HCT116 (cell line): Measurements from ENCODE around the gene DUOXA1. TPM values are rescaled to one million over a fixed set of nuclear protein-coding genes. Genes with fewer than 3 reads are reported as not detected.

ENCODE experiments used
- ATAC-seq: fragments of 200-7000 bp; cut with Tn5 transposase; 2 replicates; pipeline ENCODE4 v1.9.1; 2020; ENCODE audit warnings: mild to moderate bottlenecking, moderate library complexity
- BruUV-seq: library from RNA; stranded (reverse); fragments of 400-500 nt; replicated peaks from 2 replicates; lab custom pipeline; 2021; lab: Mats Ljungman, UMichigan
- CTCF ChIA-PET: fragments of 300-600 bp; sonication (Branson Sonifier 250); formaldehyde crosslinking; loops from one replicate; lab custom pipeline; 2021; ENCODE audit warnings: antibody characterized with exemption; lab: Charles Lee
- POLR2A ChIA-PET: fragments of 300-600, 350-600 bp; sonication (Branson Sonifier 250); formaldehyde crosslinking; loops from one replicate; lab custom pipeline; 2021; ENCODE audit warnings: antibody characterized with exemption; lab: Charles Lee
- RAD21 ChIA-PET, 2 experiments: fragments of 300-600 bp; sonication (Branson Sonifier 250); formaldehyde crosslinking; loops; one replicate each; lab custom pipeline; 2023; ENCODE audit warnings: low total read pairs in 2 of 2; ENCODE audit not compliant: uncharacterized antibody in 2 of 2, unreplicated experiment in 2 of 2, low non-redundant PET in 1 of 2; lab: Charles Lee
- DNase-seq: peaks from one replicate; pipeline ENCODE4 v3.0.0-alpha.2; 2010; ENCODE audit warnings: low read depth, low spot score
- H2AFZ ChIP-seq: fragments of 200-600 bp; shearing (Covaris generic), sonication (generic); 2 replicates; pipeline ENCODE4 v1.6.1; 2017; ENCODE audit warnings: low read depth, mixed run types, mixed read lengths, antibody characterized with exemption, low read length; ENCODE audit not compliant: poor library complexity, severe bottlenecking
- H3K27ac ChIP-seq: 2 replicates; pipeline ENCODE4 v1.5.1; 2012; ENCODE audit warnings: low read depth, low read length
- H3K27me3 ChIP-seq: fragments of 200-600 bp; sonication (generic); 2 replicates; pipeline ENCODE4 v1.6.1; 2016; ENCODE audit warnings: mixed run types, low read length, mixed read lengths; ENCODE audit not compliant: insufficient read depth
- H3K36me3 ChIP-seq, 2 experiments: fragments of 200-500 bp in 1 of 2; fragments of 200-600 bp in 1 of 2; sonication (Bioruptor generic) in 1 of 2; sonication (generic) in 1 of 2; 2 replicates each; pipeline versions ENCODE4 v1.5.1 to v1.6.1; 2014 to 2016; ENCODE audit warnings: low read length in 2 of 2, inconsistent platforms in 1 of 2, mixed read lengths in 1 of 2, mixed run types in 1 of 2; ENCODE audit not compliant: insufficient read depth in 2 of 2, control insufficient read depth in 1 of 2
- H3K4me1 ChIP-seq, 2 experiments: fragments of 200-600 bp in 1 of 2; sonication (generic) in 1 of 2; 2 replicates each; pipeline versions ENCODE4 v1.5.1 to v1.6.1; 2012 to 2017; ENCODE audit warnings: low read length in 2 of 2, inconsistent platforms in 1 of 2, mild to moderate bottlenecking in 1 of 2, mixed read lengths in 1 of 2, mixed run types in 1 of 2, moderate library complexity in 1 of 2; ENCODE audit not compliant: insufficient read depth in 2 of 2, control insufficient read depth in 1 of 2
- H3K4me2 ChIP-seq: fragments of 200-600 bp; sonication (generic); 2 replicates; pipeline ENCODE4 v1.6.1; 2017; ENCODE audit warnings: mixed run types, low read length, mixed read lengths
- H3K4me3 ChIP-seq, 2 experiments: fragments of 200-600 bp in 1 of 2; sonication (generic) in 1 of 2; replicated peaks in 1 of 2; 2 replicates each; pipeline ENCODE4 v1.5.1; 2011 to 2016; ENCODE audit warnings: low read length in 2 of 2, control low read depth in 1 of 2, low read depth in 1 of 2, mild to moderate bottlenecking in 1 of 2, mixed read lengths in 1 of 2, mixed run types in 1 of 2
- H3K79me2 ChIP-seq: fragments of 200-600 bp; sonication (generic); 2 replicates; pipeline ENCODE4 v1.6.1; 2017; ENCODE audit warnings: mild to moderate bottlenecking, mixed run types, low read length, moderate library complexity, mixed read lengths; ENCODE audit not compliant: insufficient read depth
- H3K9ac ChIP-seq: fragments of 200-600 bp; sonication (generic); 2 replicates; pipeline ENCODE4 v1.6.1; 2016; ENCODE audit warnings: low read length, mixed read lengths
- H3K9me2 ChIP-seq: fragments of 200-600 bp; sonication (generic), shearing (Covaris generic); 2 replicates; pipeline ENCODE4 v1.6.1; 2017; ENCODE audit warnings: mixed run types, mild to moderate bottlenecking, moderate library complexity; ENCODE audit not compliant: insufficient read depth
- H3K9me3 ChIP-seq, 2 experiments: fragments of 200-500 bp in 1 of 2; fragments of 200-600 bp in 1 of 2; sonication (Bioruptor generic) in 1 of 2; sonication (generic) in 1 of 2; 2 replicates each; pipeline ENCODE4 v1.6.1; 2014 to 2017; ENCODE audit warnings: low read length in 2 of 2, mixed read lengths in 2 of 2, inconsistent platforms in 1 of 2, low read depth in 1 of 2, mild to moderate bottlenecking in 1 of 2, mixed run types in 1 of 2, moderate library complexity in 1 of 2; ENCODE audit not compliant: control insufficient read depth in 1 of 2, insufficient read depth in 1 of 2
- H4K20me1 ChIP-seq: fragments of 200-600 bp; sonication (generic), shearing (Covaris generic); 2 replicates; pipeline ENCODE4 v1.6.1; 2017; ENCODE audit warnings: mixed run types, mild to moderate bottlenecking, moderate library complexity; ENCODE audit not compliant: insufficient read depth
- ATF3 ChIP-seq: IDR thresholded peaks from 2 replicates; pipeline ENCODE4 v1.6.1; 2012
- CEBPB ChIP-seq: IDR thresholded peaks from 2 replicates; pipeline ENCODE4 v1.6.1; 2012; ENCODE audit warnings: low read depth
- FOSL1 ChIP-seq: IDR thresholded peaks from 2 replicates; pipeline ENCODE4 v1.6.1; 2012; ENCODE audit warnings: low read depth
- POLR2A ChIP-seq: IDR thresholded peaks from 2 replicates; pipeline ENCODE4 v1.7.0; 2011; ENCODE audit warnings: borderline replicate concordance; ENCODE audit not compliant: insufficient read depth, insufficient read length; ENCODE audit errors: extremely low read depth
- POLR2AphosphoS5 ChIP-seq: IDR thresholded peaks from 2 replicates; pipeline ENCODE4 v1.6.1; 2011; ENCODE audit warnings: mild to moderate bottlenecking, low read depth, low read length, moderate library complexity
- TCF7L2 ChIP-seq: IDR thresholded peaks from 2 replicates; pipeline ENCODE4 v1.7.0; 2011; ENCODE audit warnings: borderline replicate concordance, inconsistent platforms; ENCODE audit not compliant: insufficient read depth, insufficient read length; ENCODE audit errors: extremely low read depth
- YY1 ChIP-seq: IDR thresholded peaks from 2 replicates; pipeline ENCODE4 v1.6.1; 2011; ENCODE audit warnings: low read length, low read depth, moderate library complexity, mild to moderate bottlenecking; ENCODE audit not compliant: insufficient replicate concordance; ENCODE audit errors: extremely low read depth
- ZBTB33 ChIP-seq: IDR thresholded peaks from 2 replicates; pipeline ENCODE4 v1.6.1; 2011; ENCODE audit warnings: mild to moderate bottlenecking, low read length, moderate library complexity; ENCODE audit not compliant: insufficient replicate concordance; ENCODE audit errors: extremely low read depth
- ZFX ChIP-seq: fragments of 450-650 bp; IDR thresholded peaks from 2 replicates; pipeline ENCODE4 v1.6.1; 2017
- intact Hi-C: fragments of 100-400 bp; cut with micrococcal nuclease; formaldehyde crosslinking; loops from 2 replicates; pipeline ENCODE4 v1.10.0; 2022
- total RNA-seq: library from RNA; stranded (reverse); gene quantifications from one replicate; pipeline ENCODE4 v1.2.1, GENCODE V29; 2021; ENCODE audit not compliant: unreplicated experiment

DUOXA1 gene
- total RNA-seq, 1 experiment from 2014 or later = 2.3 TPM

GRCh38 chr15:45131510-45131909 lies 1.8 kb upstream of the DUOXA1 start:
- Histone ChIP-seq H3K79me2 (no peaks in the 10 kb centered on the region), H2AFZ (no peak overlapping the region), H3K4me2 (no peak overlapping the region), H3K9ac (no peak overlapping the region), H4K20me1 (no peaks in the 10 kb centered on the region), H3K9me2 (no peaks in the 10 kb centered on the region), H3K4me1 (peaks cover 7 to 12% of the 10 kb centered on the region in 2 experiments; a peak in 3 of 4 replicates), H3K4me3 (no peak overlapping the region), H3K9me3 (no peaks in the 10 kb centered on the region), H3K27ac (no peak overlapping the region), H3K27me3 (no peaks in the 10 kb centered on the region), H3K36me3 (no peaks in the 10 kb centered on the region)
- BruUV-seq = no TSS peak
- ChIA-PET RAD21 (no interaction called here), POLR2A (interaction anchor here (2.8 kb wide), 1 partner anchor 31 kb away, joined by 5 read pairs; no protein-coding TSS in a partner anchor), CTCF (interaction anchor here (1.5 to 6.0 kb wide), 2 partner anchors 13 to 326 kb away, joined by 4 to 40 read pairs; no protein-coding TSS in a partner anchor)
- intact Hi-C loops = no loop called here
- DNase-seq (no peak), ATAC-seq (no peak)
- no peak for TF ChIP-seq POLR2A
- TF ChIP-seq ZFX = no peak
- TF ChIP-seq CEBPB = no peak
- TF ChIP-seq TCF7L2 = no peak
- no peak for TF ChIP-seq POLR2AphosphoS5
- no peak for TF ChIP-seq ATF3

GRCh38 chr15:45130291-45131000 lies 767 bp upstream of the DUOXA1 start:
- ATAC-seq (no peak), DNase-seq (no peak)
- intact Hi-C loops = no loop called here
- TF ChIP-seq ATF3 (no peak), POLR2AphosphoS5 (no peak), FOSL1 (no peak), YY1 (no peak), ZBTB33 (no peak)
- H4K20me1 ChIP-seq = no peaks in the 10 kb centered on the region
- peak overlapping the region; percentile 87 for H3K4me2 ChIP-seq
- H3K79me2 ChIP-seq = no peaks in the 10 kb centered on the region
- peaks cover 7 to 12% of the 10 kb centered on the region in 2 experiments; a peak in 3 of 4 replicates for H3K4me1 ChIP-seq
- ChIA-PET POLR2A (interaction anchor here (0.7 to 2.8 kb wide), 2 partner anchors 12 to 33 kb away, joined by 3 to 5 read pairs; no protein-coding TSS in a partner anchor), CTCF (interaction anchor here (0.9 to 6.0 kb wide), 4 partner anchors 9 to 327 kb away, joined by 3 to 40 read pairs (median 4); no protein-coding TSS in a partner anchor), RAD21 (no interaction called here)
- peak overlapping the region; percentile 40; the same call in 1 of the 2 replicates for H3K27ac ChIP-seq
- H3K9me2 ChIP-seq = no peaks in the 10 kb centered on the region
- H2AFZ ChIP-seq = no peak overlapping the region
- peak overlapping the region; percentile 67 to 68 for H3K4me3 ChIP-seq
- TSS peak; percentile 53 for BruUV-seq
- peak overlapping the region; percentile 62 for H3K9ac ChIP-seq
- H3K27me3 ChIP-seq = no peaks in the 10 kb centered on the region
- H3K36me3 ChIP-seq = no peaks in the 10 kb centered on the region
- no peaks in the 10 kb centered on the region for H3K9me3 ChIP-seq
